CD4-positive, alpha-beta T cell treated with Interferon alpha-2 for 1 hour (primary cell): ENCODE measurements around the gene CFAP20DC.

Experiments
- DNase-seq, 2 donors: peaks; one replicate each; pipeline ENCODE4 v3.0.0-alpha.2; 2020 to 2022

Gene CFAP20DC

DNA sequence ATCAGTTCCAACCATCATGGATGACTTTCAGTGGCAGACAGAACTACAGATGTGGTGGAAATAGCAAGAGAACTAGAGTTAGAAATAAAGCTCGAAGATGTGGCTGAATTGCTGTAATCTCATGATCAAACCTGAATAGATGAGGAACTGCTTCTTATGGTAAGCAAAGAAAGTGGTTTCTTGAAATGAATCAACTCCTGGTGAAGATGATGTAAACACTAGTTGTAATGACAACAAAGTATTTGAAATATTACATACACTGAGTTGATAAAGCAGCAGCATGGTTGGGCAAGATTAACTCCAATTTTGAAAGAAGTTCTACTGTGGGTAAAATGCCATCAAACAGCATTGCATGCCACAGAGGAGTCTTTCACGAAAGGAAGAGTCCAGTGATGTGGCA is 251.5 kb downstream of the CFAP20DC start:
- no peak for DNase-seq

DNA sequence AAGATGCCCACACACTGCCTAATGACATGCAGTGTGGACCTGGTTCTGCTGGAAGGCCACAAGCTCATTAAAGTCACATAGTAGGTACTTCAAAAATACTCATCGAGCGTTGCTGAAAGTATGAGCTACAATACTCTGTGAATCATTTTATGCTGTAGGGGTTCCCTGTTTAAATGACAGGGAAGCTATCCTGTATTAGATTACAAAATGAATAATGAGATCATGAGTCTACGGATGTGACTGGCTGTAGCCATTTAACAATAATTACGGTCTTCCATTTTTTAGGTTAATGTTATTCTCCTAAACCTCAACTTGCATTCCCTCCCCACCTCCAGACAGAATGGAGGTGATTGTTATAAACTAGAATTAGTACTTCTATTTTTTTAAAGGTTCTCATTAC is 255.1 kb downstream of the CFAP20DC start:
- DNase-seq, result no peak

DNA sequence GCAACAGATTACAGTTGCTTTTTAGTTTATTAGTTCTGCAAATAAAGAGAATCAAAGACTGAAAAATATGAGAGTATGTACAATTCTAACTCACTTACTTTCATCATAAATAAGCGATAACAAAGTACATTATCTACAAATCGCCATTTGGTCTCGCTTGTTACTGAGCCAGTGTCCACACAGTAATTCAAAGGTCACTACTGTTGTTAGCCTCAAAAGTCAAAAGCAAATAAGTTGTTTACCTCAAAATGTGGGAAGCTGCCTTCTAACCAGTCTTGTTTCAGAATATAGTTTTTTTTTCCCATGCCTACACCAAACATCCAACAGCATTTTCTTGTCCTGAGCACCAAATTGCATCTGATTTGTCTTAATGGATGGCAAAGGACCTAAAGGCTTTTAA is 255.9 kb downstream of the CFAP20DC start:
- no peak for DNase-seq

- DNase-seq, result no peak
These were observed 256.8 kb downstream of the CFAP20DC start for GRCh38 chr3:58792921-58793451.

GRCh38 chr3:58789385-58789784 is 260.4 kb downstream of the CFAP20DC start:
- DNase-seq, result no peak

DNA sequence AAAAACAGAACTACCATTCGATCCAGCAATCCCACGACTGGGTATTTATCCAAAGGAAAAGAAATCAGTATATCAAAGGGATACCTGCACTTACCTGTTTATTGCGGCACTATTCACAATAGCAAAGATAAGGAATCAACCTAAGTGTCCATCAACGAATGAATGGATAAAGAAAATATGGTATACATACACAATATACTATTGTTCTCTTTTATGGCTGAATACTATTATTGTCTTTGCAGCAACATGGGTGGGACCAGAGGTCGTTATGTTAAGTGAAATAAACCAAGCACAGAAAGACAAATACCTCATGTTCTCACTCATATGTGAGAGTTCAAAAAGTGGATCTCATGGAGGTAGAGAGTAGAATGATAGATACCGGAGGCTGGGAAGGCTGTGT is 264.9 kb downstream of the CFAP20DC start:
- no peak for DNase-seq

- DNase-seq, result no peak
These were observed 265.4 kb downstream of the CFAP20DC start for GRCh38 chr3:58784425-58784824.

DNA sequence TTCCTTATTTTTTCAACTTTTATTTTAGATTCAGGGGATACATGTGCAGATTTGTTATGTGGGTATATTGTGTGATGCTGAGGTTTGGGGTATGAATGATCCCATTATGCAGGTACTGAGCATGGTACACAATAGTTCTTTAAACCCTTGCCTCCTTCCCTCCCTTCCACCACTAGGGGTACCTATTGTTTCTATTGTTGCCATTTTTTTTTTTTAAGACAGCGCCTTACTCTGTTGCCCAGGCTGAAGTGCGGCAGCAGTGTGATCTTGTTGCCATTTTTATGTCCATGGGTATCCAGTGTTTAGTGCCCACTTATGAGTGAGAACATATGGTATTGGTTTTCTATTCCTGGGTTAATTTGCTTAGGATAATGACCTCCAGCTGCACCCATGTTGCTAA is 266.0 kb downstream of the CFAP20DC start:
- DNase-seq, result no peak

GRCh38 chr3:58779934-58780333 is 269.9 kb downstream of the CFAP20DC start:
- no peak for DNase-seq

- no peak for DNase-seq
These were observed 273.6 kb downstream of the CFAP20DC start for GRCh38 chr3:58776231-58776630.

- DNase-seq, result no peak
These were observed 277.4 kb downstream of the CFAP20DC start for GRCh38 chr3:58772462-58772861.

DNA sequence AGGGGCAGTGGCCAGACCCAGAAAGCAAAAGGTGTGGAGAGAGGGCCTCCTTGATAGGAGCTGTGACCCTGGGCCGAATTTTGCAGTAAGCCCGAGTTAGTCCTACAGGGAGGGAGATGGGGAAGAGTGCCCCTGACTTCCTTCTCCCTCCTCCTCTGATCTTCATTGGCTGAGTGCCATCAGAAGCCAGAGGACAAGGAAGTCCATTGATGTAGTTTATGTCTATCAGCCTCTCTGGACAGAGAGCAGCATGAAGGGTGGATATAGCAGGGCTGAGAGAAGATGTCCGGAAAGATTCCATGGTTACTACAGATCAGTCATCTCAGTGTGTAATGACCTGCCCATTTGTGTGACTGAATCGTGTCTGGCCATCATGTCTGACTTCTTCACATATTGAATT is 280.8 kb downstream of the CFAP20DC start:
- DNase-seq, result no peak

DNA sequence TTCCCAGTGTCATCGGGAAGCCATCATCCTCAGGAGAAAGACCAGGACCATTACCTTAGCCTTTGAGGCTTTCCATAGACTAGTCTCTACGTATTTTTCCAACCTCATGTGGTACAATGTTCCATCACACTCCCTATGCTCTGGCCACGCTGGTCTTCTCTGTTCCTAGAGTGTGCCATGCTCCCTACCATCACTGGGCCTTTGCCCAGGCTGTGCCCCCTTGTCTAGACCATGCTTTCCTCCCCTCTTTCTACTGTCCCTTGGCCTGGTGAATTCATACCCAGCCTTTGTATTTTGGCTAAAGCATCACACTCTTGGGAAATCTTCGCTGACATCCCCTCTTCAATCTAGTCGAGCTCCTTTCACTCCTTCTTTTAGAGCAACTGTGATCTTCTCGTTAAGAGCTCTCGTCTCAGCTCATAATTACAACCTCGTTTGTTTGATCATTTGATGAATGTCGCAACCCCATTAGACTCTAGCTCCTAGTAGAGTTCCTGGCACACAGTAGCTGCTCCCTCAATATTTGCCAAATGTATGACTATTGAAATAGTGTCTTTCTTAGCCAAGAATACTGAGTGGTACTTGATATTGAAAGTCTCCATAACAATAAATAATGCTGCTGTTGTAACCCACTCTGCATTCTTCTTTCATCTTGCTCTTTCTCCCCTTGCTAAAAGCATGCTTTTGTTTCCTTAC is 283.1 kb downstream of the CFAP20DC start:
- DNase-seq, result no peak

DNA sequence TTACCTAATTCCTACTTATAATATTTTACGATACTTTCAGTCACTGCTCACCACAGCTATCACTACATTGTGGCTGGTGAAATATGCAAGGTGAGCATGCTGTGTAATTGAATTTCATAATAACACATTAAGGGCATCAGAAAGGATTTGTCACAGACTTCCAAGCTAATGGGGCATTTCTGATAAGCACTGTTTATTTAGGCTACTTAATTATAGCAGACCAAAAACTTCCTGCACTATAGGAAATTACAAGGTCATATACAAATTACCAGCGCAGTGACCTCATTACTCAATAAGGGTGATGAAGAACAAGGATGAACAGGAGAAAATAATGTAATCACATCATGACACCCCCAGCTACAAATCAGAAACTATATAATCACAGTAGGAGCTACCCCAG is 294.7 kb downstream of the CFAP20DC start:
- no peak for DNase-seq

- no peak for DNase-seq
These were observed 295.8 kb downstream of the CFAP20DC start for GRCh38 chr3:58754074-58754473.

DNA sequence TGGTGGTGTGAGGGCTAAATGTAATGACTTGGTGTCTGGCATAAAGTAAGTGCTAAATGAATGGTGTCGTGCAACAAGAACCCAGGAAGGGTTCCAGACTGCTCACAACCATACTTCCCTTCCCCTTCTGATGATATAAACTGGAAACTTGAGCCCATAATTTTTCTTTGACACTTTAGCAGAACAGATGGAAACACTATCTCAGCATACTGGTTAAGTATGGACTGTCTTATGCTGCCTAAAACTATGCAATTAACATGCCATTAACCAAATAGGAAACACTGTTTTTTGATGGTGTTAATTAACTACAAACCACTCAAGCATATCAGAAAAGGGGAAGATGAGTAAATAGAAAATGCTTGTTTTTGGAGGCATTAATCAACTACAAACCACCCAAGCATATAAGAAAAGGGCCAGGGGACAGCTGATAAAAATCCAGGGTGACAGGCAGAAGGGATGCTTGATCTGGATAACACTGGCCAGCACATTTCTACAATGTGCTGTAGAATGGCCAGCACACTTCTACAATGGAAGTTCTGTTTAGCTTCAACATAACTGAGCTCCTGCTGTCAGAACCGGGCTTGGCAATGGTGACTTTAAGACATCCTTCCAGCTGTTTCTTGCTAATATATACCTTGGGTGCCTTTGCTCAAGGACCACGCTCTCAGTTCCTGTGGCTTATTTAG is 297.8 kb downstream of the CFAP20DC start:
- no peak for DNase-seq

DNA sequence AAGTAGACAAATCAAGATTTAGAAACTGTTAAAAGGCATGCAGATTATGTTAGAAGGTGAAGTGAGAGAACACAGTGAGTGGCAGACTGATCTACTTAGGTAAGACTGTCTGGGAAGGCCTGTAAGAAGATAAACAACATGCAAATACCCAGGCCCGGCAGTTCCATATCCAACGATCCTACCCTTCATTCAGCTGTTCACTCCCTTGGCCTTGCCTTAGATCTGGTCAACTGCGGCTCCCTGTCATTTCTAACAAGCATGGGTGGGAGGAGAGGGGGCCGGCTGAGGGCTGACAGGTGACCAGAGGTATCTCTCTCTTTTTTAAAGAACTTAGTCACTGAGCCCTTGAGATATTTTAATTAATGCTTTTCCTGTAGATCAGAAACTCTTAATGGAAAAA is 298.6 kb downstream of the CFAP20DC start:
- no peak for DNase-seq

GRCh38 chr3:58749948-58750347 is 299.9 kb downstream of the CFAP20DC start:
- no peak for DNase-seq

DNA sequence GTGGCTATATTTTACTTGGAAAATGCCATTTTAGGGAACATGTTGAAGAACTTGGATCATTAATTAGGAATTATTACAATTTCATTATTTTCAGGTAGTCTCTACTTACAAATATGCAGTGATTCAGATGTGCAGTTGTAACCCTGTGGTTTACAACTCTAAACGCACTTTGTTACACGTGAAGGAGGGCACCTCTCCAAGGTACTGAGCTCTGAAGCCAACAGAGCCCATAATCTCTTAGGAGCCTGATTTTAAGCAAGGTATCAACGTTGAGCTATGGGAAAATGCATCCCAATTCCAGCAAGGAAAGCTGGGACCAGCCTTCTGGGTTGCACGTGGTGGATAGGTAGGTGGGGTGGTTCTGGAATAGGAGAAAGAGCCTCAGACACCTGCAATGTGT is 301.8 kb downstream of the CFAP20DC start:
- no peak for DNase-seq

- DNase-seq, result no peak
These were observed 303.1 kb downstream of the CFAP20DC start for GRCh38 chr3:58746758-58747157.

GRCh38 chr3:58743296-58743695 is 306.5 kb downstream of the CFAP20DC start:
- DNase-seq, result no peak

DNA sequence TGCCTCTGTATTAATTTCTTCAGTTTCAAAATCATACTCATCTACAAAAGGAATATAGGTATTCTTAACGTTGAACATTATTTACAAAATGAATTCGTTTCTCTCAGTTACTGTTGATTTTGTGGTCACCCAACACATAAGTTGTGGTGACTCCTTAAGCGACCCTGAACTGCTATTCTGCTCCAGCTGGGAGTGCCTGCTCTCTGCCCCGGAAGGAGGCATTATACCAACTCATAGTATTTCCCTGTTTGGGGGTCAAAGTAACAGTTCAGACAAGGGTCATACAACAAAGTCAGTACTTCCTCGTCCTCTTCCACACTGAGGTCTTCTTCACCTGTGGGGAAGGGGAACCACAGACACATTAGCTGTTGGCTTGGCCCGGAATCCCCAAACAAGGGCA is 307.6 kb downstream of the CFAP20DC start:
- DNase-seq, result no peak

- DNase-seq, result no peak
These were observed 312.2 kb downstream of the CFAP20DC start for GRCh38 chr3:58737644-58738043.

GRCh38 chr3:58731673-58732072 is 318.2 kb downstream of the CFAP20DC start:
- DNase-seq, result no peak

- DNase-seq, result no peak
These were observed 321.1 kb downstream of the CFAP20DC start for GRCh38 chr3:58728723-58729122.
